ENCODE data around the gene MSH2.

DNA sequence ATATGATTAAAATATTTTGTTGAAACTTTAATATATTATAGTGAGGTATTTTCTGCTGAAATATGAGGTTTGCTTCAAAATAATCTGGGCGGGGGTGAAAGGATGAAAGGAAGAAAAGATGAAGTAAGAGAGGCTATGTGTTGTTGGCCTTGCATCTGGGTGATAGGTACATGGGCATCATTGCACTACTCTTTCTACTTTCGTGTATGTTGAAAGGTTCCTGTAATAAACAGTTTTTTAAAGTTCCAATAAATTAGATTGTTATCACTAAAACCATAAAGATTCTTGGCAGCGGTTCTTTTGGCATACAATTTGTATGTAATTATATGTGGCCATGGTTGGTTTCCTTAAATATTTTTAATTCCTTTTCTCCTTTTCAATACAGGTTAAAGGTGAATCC lies 23.6 kb upstream of the MSH2 start:
- TF ChIP-seq CTCF (IDR thresholded peaks at IDR 0.05; ENCODE audit: poor library complexity) (no peak), EZH2 (IDR thresholded peaks at IDR 0.05; ENCODE audit: borderline replicate concordance) (no peak), EZH2phosphoT487 (IDR thresholded peaks at IDR 0.05; ENCODE audit: low read depth, severe bottlenecking, unreplicated experiment) (no peak)
